GM21528 (cell line): ENCODE data around the gene ATP11A.

ENCODE experiments used
- ATAC-seq: cut with Tn5 transposase; IDR thresholded peaks from one replicate; pipeline ENCODE4 v1.9.1; 2021; ENCODE audit warnings: mild to moderate bottlenecking, moderate library complexity; ENCODE audit not compliant: unreplicated experiment, low FRiP score

ATP11A gene

GRCh38 chr13:112896736-112897602 lies 207.1 kb downstream of the ATP11A start:
- ATAC-seq, result no peak

GRCh38 chr13:112897603-112897955 lies 207.7 kb downstream of the ATP11A start:
- no peak for ATAC-seq

GRCh38 chr13:112897956-112898620 lies 208.2 kb downstream of the ATP11A start:
- ATAC-seq, result no peak

DNA sequence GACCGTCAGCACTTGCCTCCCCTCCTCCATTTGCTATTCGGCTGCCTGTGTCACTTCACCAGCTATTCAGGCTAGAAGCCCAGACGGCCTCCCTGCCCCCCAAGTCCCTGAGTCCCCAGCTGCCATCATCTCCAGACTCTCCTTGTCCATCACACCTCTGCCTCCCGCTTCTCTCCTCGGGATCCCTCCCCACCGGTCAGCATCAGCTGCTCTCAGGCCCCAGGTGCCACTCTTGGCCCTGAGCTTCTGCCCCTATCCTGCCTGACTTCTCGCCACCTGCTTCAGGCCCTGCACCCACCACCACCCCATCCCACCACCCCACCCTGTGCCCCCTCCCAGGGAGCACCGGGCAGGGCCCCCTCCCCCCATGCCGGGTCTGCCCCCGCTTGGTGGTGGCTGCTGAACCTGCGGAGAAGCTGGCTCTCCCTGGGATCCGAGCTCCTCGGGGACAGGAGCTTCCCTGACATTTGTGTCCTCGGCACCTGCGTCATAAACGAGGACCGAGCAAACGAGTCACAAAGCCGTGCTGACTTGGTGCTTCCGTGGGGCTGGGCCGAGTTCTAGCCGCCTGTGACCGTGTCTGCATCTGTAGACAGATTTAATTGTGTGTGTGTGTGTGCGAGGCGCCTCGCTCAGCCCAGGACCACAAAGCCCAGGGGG lies 208.9 kb downstream of the ATP11A start:
- no peak for ATAC-seq

GRCh38 chr13:112899281-112900225 lies 209.7 kb downstream of the ATP11A start:
- no peak for ATAC-seq

DNA sequence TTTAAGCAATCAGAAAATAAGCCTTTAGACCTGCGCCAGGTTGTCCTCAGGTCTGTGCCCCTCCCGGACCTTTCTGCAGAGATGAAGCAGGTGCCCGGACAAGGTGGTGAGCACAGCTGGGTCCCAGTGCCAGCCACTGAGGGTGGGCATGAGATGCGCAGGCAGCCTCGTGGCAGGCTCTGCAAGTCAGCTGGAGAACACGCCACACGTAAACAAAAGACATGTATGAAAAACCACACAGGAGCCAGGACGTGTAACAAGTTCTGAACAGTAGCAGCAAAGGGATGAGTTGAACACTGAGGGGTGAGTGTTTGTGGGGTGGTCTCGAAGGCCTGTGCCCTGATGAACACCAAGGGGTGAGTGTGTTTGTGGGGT lies 210.4 kb downstream of the ATP11A start:
- ATAC-seq, result no peak

DNA sequence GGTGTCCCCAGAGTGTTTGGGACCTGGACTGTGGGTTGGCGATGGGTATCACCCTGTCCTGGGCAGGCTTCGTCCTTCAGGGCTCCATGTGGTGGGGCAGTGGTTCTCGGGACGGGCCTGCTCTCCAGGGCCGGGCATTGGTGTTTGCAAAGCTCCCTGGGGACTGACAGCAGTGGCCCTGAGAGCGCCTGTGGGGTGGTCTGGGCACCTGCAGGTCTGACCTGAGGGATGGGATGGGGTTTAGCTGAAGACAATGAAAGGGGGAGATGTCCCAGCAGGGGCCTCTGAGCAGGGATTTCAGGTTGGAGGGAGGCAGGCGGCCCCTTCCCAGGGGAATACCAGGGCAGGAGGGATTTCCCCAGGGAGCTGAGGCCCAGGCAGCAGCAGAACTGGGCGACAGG lies 210.9 kb downstream of the ATP11A start:
- no peak for ATAC-seq

GRCh38 chr13:112902101-112902651 lies 212.3 kb downstream of the ATP11A start:
- ATAC-seq, result no peak

GRCh38 chr13:112902669-112903068 lies 212.8 kb downstream of the ATP11A start:
- ATAC-seq, result no peak

DNA sequence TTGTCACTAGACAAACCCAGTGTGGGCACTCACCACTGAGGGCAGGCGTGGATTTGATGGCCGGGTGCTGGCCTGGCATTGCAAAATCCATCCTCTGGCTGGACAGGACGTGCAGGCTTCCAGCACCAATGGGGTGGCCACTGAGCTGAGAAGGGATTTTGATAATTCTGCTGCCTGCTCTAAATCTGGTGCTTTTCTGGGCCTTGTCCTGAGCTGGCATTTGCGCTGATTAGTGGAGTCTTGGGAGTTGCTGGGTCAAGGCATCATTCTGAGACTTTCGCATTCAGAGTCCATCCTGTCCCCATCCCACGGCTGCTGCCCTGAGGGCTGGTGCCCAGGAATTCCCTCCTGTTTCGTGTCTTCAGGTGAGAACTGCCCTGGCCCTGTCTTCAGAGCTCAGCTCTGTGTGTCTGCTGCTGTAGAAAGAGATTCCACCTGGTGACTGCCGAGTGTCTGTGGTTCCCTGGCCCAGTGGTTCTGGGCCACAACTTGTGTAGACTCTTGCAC lies 213.3 kb downstream of the ATP11A start:
- ATAC-seq, result no peak

DNA sequence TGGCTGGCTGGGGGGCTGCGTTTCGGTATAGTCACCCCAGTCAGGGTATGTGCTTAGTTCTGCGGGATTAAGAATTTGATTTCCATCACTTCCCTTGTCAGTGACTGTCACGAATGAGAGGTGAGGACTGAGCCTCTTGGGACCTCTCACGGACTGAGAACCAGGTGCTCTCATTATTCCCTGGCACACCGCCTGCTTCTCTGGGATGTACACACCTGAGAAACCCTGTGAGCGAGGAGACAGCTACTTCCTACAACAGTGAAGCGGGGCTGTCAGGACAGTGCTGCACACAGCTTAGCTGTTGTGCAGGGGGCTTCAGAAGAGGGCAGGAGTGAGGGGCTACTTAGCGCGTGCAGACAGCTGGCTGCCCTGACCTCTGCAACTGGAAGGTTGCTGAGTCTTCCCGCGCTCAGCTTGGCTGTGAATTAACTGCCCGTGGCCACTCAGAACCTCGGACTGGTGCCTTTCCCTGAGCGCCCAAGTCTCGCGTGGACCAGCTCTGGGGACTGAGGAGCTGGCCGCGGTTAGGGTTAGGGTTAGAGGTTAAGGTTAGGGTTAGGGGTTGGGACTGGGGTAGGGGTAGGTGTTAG lies 213.9 kb downstream of the ATP11A start:
- no peak for ATAC-seq

DNA sequence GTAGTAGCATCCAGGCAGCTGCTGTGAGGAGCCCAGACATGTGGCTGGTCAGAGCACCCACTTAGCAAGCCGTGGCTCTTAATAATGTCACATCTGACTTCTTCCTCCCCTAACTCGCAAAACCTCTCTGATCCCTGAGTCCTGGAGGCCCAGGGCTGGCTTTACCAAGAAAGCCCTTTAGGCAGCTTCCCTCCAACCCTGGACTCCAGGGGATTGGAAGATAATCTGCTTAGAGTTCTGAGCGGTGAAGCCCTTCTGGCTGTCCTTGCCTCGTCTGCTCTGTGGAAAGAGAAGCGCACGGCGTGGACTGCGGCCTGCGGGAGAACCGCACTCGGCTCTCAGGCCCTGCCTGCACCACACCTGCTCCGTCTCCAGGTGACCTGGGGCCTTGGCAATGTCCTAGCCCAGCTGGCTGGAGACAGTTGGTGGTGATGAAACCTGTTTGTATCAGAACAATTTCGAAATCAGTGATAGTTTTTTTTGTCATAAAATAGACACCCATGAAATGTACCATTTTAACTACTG lies 214.7 kb downstream of the ATP11A start:
- ATAC-seq, result no peak

DNA sequence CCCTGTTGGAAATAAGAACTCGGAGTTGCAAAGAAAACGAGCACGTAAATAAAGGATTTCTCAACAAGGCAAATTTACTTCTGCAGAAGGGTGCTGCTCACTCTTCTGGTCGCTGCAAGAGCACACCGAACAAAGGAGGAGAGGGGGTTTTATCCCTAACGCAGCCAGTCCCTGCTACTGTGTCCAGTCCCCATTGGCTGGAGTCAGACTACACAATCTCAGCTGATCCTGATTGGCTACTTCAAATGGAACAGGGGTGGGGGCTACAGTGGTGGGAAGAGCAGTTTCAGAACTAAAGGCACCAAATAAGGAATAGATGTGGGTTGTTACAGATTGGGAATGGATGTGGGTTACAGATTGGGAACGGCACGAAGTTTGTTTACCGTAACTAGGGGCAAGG lies 215.2 kb downstream of the ATP11A start:
- no peak for ATAC-seq

DNA sequence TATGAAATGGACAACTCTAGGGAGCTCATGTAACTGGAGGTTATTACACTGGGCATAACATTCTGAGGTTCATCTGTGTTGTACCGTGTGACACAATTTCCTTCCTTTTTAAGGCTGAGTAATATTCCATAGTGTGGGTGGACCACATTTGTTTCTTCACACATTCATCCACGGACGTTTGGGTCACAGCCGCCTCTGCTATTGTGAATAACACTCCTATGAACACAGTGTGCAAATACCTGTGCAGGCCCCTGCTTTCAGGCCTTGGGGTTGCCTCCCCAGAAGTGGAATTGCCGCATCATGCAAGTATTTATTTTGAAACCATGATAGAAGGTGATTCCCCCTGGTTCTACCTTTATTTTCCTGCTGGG lies 215.8 kb downstream of the ATP11A start:
- no peak for ATAC-seq

DNA sequence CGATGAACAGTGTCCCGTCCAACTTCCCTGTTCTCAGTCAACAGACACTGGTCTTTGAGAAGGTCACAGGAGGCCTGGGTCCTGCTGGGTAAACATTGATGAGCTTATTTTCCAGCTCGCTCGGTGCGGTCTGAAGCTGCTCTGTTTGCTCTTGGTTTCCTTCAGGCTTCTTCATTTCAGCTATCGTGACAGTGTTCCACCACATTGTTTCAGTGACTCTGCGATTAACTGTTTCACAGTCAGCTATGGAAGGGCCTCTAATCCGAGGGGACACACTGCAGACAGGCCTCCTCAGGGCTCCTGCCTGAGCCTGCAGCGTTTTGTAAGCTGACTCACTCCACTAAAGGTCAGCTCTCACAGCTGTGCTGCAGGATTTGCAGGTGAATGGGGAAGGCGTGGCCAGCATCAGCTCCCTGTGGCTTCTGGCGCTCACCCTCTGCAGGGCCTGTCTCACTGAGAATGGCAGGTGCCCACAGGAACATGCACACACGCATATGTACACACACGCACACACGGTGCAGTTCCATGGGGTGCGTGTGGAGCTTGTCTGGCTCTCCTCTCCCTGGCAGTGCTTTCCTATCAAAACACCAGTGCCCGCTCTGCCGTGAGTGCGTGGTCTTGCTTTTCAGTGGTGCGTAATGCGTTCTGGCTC lies 216.3 kb downstream of the ATP11A start:
- ATAC-seq, result no peak

- ATAC-seq, result no peak
Observed at GRCh38 chr13:112907286-112907685, 217.4 kb downstream of the ATP11A start.

- ATAC-seq, result no peak
Observed at GRCh38 chr13:112907871-112908331, 218.1 kb downstream of the ATP11A start.

- ATAC-seq, result no peak
Observed at GRCh38 chr13:112908342-112908741, 218.5 kb downstream of the ATP11A start.

DNA sequence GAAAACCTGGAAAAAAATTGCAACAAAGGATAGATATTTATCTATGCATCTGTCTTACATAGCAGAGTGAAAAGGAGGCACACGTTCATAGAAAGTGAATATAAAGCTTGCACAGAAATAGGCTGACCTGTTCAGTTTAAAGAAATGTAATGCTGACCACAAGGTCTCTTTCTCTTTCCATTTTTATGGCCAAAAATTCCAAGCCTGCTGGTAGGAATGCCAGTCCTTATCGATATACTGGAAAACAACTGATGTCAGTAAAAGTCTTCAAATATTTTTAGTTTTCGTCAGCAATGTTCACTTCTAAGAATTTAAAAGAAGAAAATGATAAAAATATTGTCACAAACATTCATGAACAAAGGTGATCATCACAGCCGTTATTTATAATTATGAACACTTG lies 220.2 kb downstream of the ATP11A start:
- no peak for ATAC-seq
